Tibial nerve (tissue), 4 donors: Measurements from ENCODE around the gene PABPN1. TPM values are rescaled to one million over a fixed set of nuclear protein-coding genes. Genes with fewer than 3 reads are reported as not detected.

Experiments used
- DNase-seq, 2 donors: peaks; one replicate each; pipeline ENCODE4 v3.0.0-alpha.2; 2019; ENCODE audit warnings: low spot score in 2 of 2
- H3K27ac ChIP-seq, 4 donors: fragments of 200-600 bp; sonication (generic) in 3 of 4; one replicate each; pipeline ENCODE4 v1.5.1; 2017 to 2019; ENCODE audit warnings: mild to moderate bottlenecking in 1 of 4
- H3K27me3 ChIP-seq, 2 donors: fragments of 200-600 bp; sonication (generic) in 1 of 2; one replicate each; pipeline versions ENCODE4 v1.5.1 to v1.6.0; 2017 to 2019
- H3K36me3 ChIP-seq, 3 donors: fragments of 200-600 bp; sonication (generic); one replicate each; pipeline ENCODE4 v1.5.1; 2018 to 2019
- H3K4me1 ChIP-seq, 4 donors: fragments of 200-600 bp; sonication (generic) in 3 of 4; one replicate each; pipeline ENCODE4 v1.5.1; 2017 to 2019
- H3K4me3 ChIP-seq, 4 donors: fragments of 200-600 bp; sonication (generic) in 3 of 4; one replicate each; pipeline ENCODE4 v1.5.1; 2017 to 2019; ENCODE audit warnings: mild to moderate bottlenecking in 1 of 4, moderate library complexity in 1 of 4
- H3K9me3 ChIP-seq, 4 donors: fragments of 200-600 bp; sonication (generic) in 3 of 4; one replicate each; pipeline ENCODE4 v1.5.1; 2017 to 2019
- CTCF ChIP-seq, 5 experiments: fragments of 200-600 bp in 3 of 5; fragments of 450-650 bp in 2 of 5; sonication (generic) in 3 of 5; IDR thresholded peaks; one replicate each; pipeline ENCODE4 v1.5.1; 2016 to 2019; ENCODE audit warnings: antibody characterized with exemption in 5 of 5, mild to moderate bottlenecking in 3 of 5, moderate library complexity in 2 of 5
- EP300 ChIP-seq, 2 donors: sonication (generic); formaldehyde crosslinking; IDR thresholded peaks; one replicate each; pipeline ENCODE4 v1.6.1; 2017; ENCODE audit warnings: antibody characterized with exemption in 2 of 2, mild to moderate bottlenecking in 1 of 2
- POLR2A ChIP-seq, 2 donors: fragments of 450-650 bp; IDR thresholded peaks; one replicate each; pipeline ENCODE4 v1.6.1; 2017; ENCODE audit warnings: antibody characterized with exemption in 2 of 2, mild to moderate bottlenecking in 2 of 2, moderate library complexity in 2 of 2
- WGBS, 2 donors: methylation state at CpG; one replicate each; pipeline ENCODE4 v1.1.5; 2018; 5-methylcytosine and 5-hydroxymethylcytosine counted together
- total RNA-seq, 4 donors: library from RNA; depleted of rRNA; stranded (reverse); fragments of >200 nt; gene quantifications; one replicate each; pipeline ENCODE4 v1.1.0, GENCODE V29; 2016

The PABPN1 gene
- total RNA-seq, 4 donors from 2014 or later, result 52.1 to 80.8 (median 64.5) TPM

GRCh38 chr14:23358553-23359166 lies 37.4 kb downstream of the PABPN1 start:
- peak overlapping the region in 3 of 4 donors; percentile 67 to 98 (median 85) for H3K27ac ChIP-seq
- no peaks in the 10 kb centered on the region for H3K9me3 ChIP-seq
- H3K4me3 ChIP-seq, result no peak overlapping the region
- peaks cover 0 to 56% (median 27%) of the 10 kb centered on the region in 4 donors for H3K4me1 ChIP-seq
- TF ChIP-seq EP300 (IDR thresholded peaks at IDR 0.05) (no peak), CTCF (IDR thresholded peaks at IDR 0.05) (no peak), POLR2A (IDR thresholded peaks at IDR 0.05) (no peak)
- H3K27me3 ChIP-seq, result no peaks in the 10 kb centered on the region
- no peak for DNase-seq
- WGBS, 2 donors, result 78 to 80% methylated on average over 12 of the region's 12 CpGs
- H3K36me3 ChIP-seq, result peaks cover 0 to 45% (median 0%) of the 10 kb centered on the region in 3 donors

GRCh38 chr14:23359167-23359626 lies 37.9 kb downstream of the PABPN1 start:
- no peaks in the 10 kb centered on the region for H3K9me3 ChIP-seq
- peaks cover 0 to 45% (median 0%) of the 10 kb centered on the region in 3 donors for H3K36me3 ChIP-seq
- H3K4me3 ChIP-seq, result no peak overlapping the region
- no peaks in the 10 kb centered on the region for H3K27me3 ChIP-seq
- DNase-seq, result no peak
- H3K27ac ChIP-seq, result peak overlapping the region; percentile 54 to 98 (median 76)
- 55 to 63% methylated on average over 4 to 10 of the region's 11 CpGs for WGBS, 2 donors
- peaks cover 0 to 62% (median 32%) of the 10 kb centered on the region in 4 donors for H3K4me1 ChIP-seq
- no peak for TF ChIP-seq POLR2A (IDR thresholded peaks at IDR 0.05)
- no peak for TF ChIP-seq EP300 (IDR thresholded peaks at IDR 0.05)
- TF ChIP-seq CTCF (IDR thresholded peaks at IDR 0.05), result no peak

GRCh38 chr14:23359722-23360447 lies 38.6 kb downstream of the PABPN1 start:
- WGBS, 2 donors, result 68 to 79% methylated on average over 18 to 20 of the region's 22 CpGs
- Histone ChIP-seq H3K4me3 (no peak overlapping the region), H3K9me3 (no peaks in the 10 kb centered on the region), H3K27ac (peak overlapping the region; percentile 54 to 98 (median 76)), H3K4me1 (peaks cover 0 to 69% (median 34%) of the 10 kb centered on the region in 4 donors), H3K27me3 (no peaks in the 10 kb centered on the region), H3K36me3 (peaks cover 0 to 45% (median 0%) of the 10 kb centered on the region in 3 donors)
- TF ChIP-seq EP300 (IDR thresholded peaks at IDR 0.05) (no peak), POLR2A (IDR thresholded peaks at IDR 0.05) (no peak), CTCF (IDR thresholded peaks at IDR 0.05) (no peak)
- DNase-seq, result no peak

- no peak for DNase-seq
- Histone ChIP-seq H3K27ac (peak overlapping the region; percentile 54 to 98 (median 76)), H3K4me3 (no peak overlapping the region), H3K36me3 (peaks cover 0 to 45% (median 0%) of the 10 kb centered on the region in 3 donors), H3K4me1 (peaks cover 0 to 73% (median 34%) of the 10 kb centered on the region in 4 donors), H3K9me3 (no peaks in the 10 kb centered on the region), H3K27me3 (no peaks in the 10 kb centered on the region)
- TF ChIP-seq POLR2A (IDR thresholded peaks at IDR 0.05), result no peak
- TF ChIP-seq CTCF (IDR thresholded peaks at IDR 0.05), result peak in 4 of 5 experiments; percentile 34 to 39 (median 35)
- TF ChIP-seq EP300 (IDR thresholded peaks at IDR 0.05), result no peak
- WGBS, 2 donors, result 38 to 43% methylated on average over 7 to 8 of the region's 11 CpGs
Observed at GRCh38 chr14:23360496-23360895, 39.2 kb downstream of the PABPN1 start.

- peaks cover 0 to 38% (median 0%) of the 10 kb centered on the region in 3 donors for H3K36me3 ChIP-seq
- peak overlapping the region; percentile 54 to 98 (median 76) for H3K27ac ChIP-seq
- H3K9me3 ChIP-seq, result no peaks in the 10 kb centered on the region
- H3K4me1 ChIP-seq, result peaks cover 0 to 79% (median 34%) of the 10 kb centered on the region in 4 donors
- TF ChIP-seq POLR2A (IDR thresholded peaks at IDR 0.05), result no peak
- TF ChIP-seq CTCF (IDR thresholded peaks at IDR 0.05), result no peak
- TF ChIP-seq EP300 (IDR thresholded peaks at IDR 0.05), result peak in 1 of 2 donors; percentile 80
- H3K4me3 ChIP-seq, result no peak overlapping the region
- DNase-seq, result no peak
- no peaks in the 10 kb centered on the region for H3K27me3 ChIP-seq
Observed at GRCh38 chr14:23361320-23361719, 40.1 kb downstream of the PABPN1 start.
